Muscle layer of duodenum (tissue), 2 donors: ENCODE results near the gene SNX13.
"Not testable (repeated sequence)": the region's sequence is repeated elsewhere in the genome, so short reads cannot be mapped to it uniquely, and the experiment has no call there.

Experiments
- H3K27ac ChIP-seq: one replicate; pipeline ENCODE4 v1.7.0; 2013; ENCODE audit warnings: mild to moderate bottlenecking, low read length
- H3K27me3 ChIP-seq: one replicate; pipeline ENCODE4 v1.7.0; 2013; ENCODE audit warnings: low read depth, mild to moderate bottlenecking, control low read depth, low read length
- H3K36me3 ChIP-seq, 2 donors: one replicate each; pipeline ENCODE4 v1.7.0; 2013; ENCODE audit warnings: low read length in 2 of 2, control low read depth in 1 of 2, mild to moderate bottlenecking in 1 of 2; ENCODE audit not compliant: insufficient read depth in 2 of 2, control insufficient read depth in 1 of 2
- H3K4me1 ChIP-seq, 2 donors: one replicate each; pipeline ENCODE4 v1.7.0; 2013; ENCODE audit warnings: low read length in 2 of 2, mild to moderate bottlenecking in 2 of 2, control low read depth in 1 of 2, moderate library complexity in 1 of 2; ENCODE audit not compliant: insufficient read depth in 2 of 2, control insufficient read depth in 1 of 2
- H3K4me3 ChIP-seq, 2 donors: one replicate each; pipeline ENCODE4 v1.7.0; 2013; ENCODE audit warnings: low read length in 2 of 2, low read depth in 1 of 2, mild to moderate bottlenecking in 1 of 2
- H3K9me3 ChIP-seq, 2 donors: one replicate each; pipeline ENCODE4 v1.7.0; 2013; ENCODE audit warnings: low read length in 2 of 2, control low read depth in 1 of 2, mild to moderate bottlenecking in 1 of 2; ENCODE audit not compliant: control insufficient read depth in 1 of 2
- donor health status: healthy.

The SNX13 gene

GRCh38 chr7:17814058-17814457, 126.2 kb downstream of the SNX13 start:
- peaks cover 13 to 30% of the 10 kb centered on the region in 2 donors for H3K36me3 ChIP-seq

GRCh38 chr7:17809215-17809614, 131.1 kb downstream of the SNX13 start:
- H3K4me1 ChIP-seq, H3K27me3 ChIP-seq, H3K27ac ChIP-seq, H3K4me3 ChIP-seq, H3K9me3 ChIP-seq: not testable (repeated sequence)
- H3K36me3 ChIP-seq = peaks cover 5 to 19% of the 10 kb centered on the region in 2 donors

More at GRCh38 chr7:17814058-17814457, 126.2 kb downstream of the SNX13 start:
- peaks cover 0 to 6% of the 10 kb centered on the region in 2 donors for H3K9me3 ChIP-seq
- H3K4me3 ChIP-seq = no peak overlapping the region
- no peaks in the 10 kb centered on the region for H3K27me3 ChIP-seq
- no peak overlapping the region for H3K27ac ChIP-seq
- H3K4me1 ChIP-seq = no peaks in the 10 kb centered on the region

GRCh38 chr7:17807242-17807641, 133.1 kb downstream of the SNX13 start:
- Histone ChIP-seq H3K9me3 (peaks cover 0 to under 1% of the 10 kb centered on the region in 2 donors), H3K27me3 (no peaks in the 10 kb centered on the region), H3K4me1 (no peaks in the 10 kb centered on the region), H3K27ac (no peak overlapping the region), H3K4me3 (no peak overlapping the region), H3K36me3 (peaks cover 4 to 12% of the 10 kb centered on the region in 2 donors)

GRCh38 chr7:17806631-17807030, 133.7 kb downstream of the SNX13 start:
- H3K27me3 ChIP-seq = no peaks in the 10 kb centered on the region
- H3K36me3 ChIP-seq = peaks cover 7 to 8% of the 10 kb centered on the region in 2 donors
- no peak overlapping the region for H3K4me3 ChIP-seq

GRCh38 chr7:17802056-17802455, 138.2 kb downstream of the SNX13 start:
- no peak overlapping the region for H3K27ac ChIP-seq
- H3K9me3 ChIP-seq = no peaks in the 10 kb centered on the region
- no peak overlapping the region for H3K4me3 ChIP-seq
- H3K27me3 ChIP-seq = no peaks in the 10 kb centered on the region
- peaks cover 25 to 39% of the 10 kb centered on the region in 2 donors for H3K36me3 ChIP-seq
- no peaks in the 10 kb centered on the region for H3K4me1 ChIP-seq

More at GRCh38 chr7:17806631-17807030, 133.7 kb downstream of the SNX13 start:
- Histone ChIP-seq H3K9me3 (no peaks in the 10 kb centered on the region), H3K27ac (no peak overlapping the region), H3K4me1 (no peaks in the 10 kb centered on the region)

- no peak overlapping the region for H3K4me3 ChIP-seq
- H3K9me3 ChIP-seq = no peaks in the 10 kb centered on the region
- no peaks in the 10 kb centered on the region for H3K27me3 ChIP-seq
- H3K36me3 ChIP-seq = peaks cover 19 to 22% of the 10 kb centered on the region in 2 donors
- H3K27ac ChIP-seq = no peak overlapping the region
- no peaks in the 10 kb centered on the region for H3K4me1 ChIP-seq
Observed at GRCh38 chr7:17792075-17792936, 148.0 kb downstream of the SNX13 start.

GRCh38 chr7:17787257-17787656, 153.0 kb downstream of the SNX13 start:
- Histone ChIP-seq H3K27ac (no peak overlapping the region), H3K4me3 (no peak overlapping the region), H3K27me3 (no peaks in the 10 kb centered on the region), H3K4me1 (no peaks in the 10 kb centered on the region), H3K36me3 (no peaks in the 10 kb centered on the region), H3K9me3 (no peaks in the 10 kb centered on the region)

- Histone ChIP-seq H3K27ac (no peak overlapping the region), H3K4me3 (no peak overlapping the region), H3K9me3 (no peaks in the 10 kb centered on the region), H3K36me3 (no peaks in the 10 kb centered on the region), H3K27me3 (no peaks in the 10 kb centered on the region), H3K4me1 (no peaks in the 10 kb centered on the region)
Observed at GRCh38 chr7:17786314-17786852, 153.9 kb downstream of the SNX13 start.

- Histone ChIP-seq H3K27ac (no peak overlapping the region), H3K4me3 (no peak overlapping the region), H3K36me3 (no peaks in the 10 kb centered on the region), H3K4me1 (no peaks in the 10 kb centered on the region), H3K9me3 (no peaks in the 10 kb centered on the region), H3K27me3 (no peaks in the 10 kb centered on the region)
Observed at GRCh38 chr7:17782216-17782549, 158.1 kb downstream of the SNX13 start.

GRCh38 chr7:17781491-17782215, 158.6 kb downstream of the SNX13 start:
- Histone ChIP-seq H3K36me3 (no peaks in the 10 kb centered on the region), H3K27me3 (no peaks in the 10 kb centered on the region), H3K4me3 (no peak overlapping the region), H3K4me1 (no peaks in the 10 kb centered on the region), H3K9me3 (no peaks in the 10 kb centered on the region), H3K27ac (no peak overlapping the region)

GRCh38 chr7:17779381-17779780, 160.9 kb downstream of the SNX13 start:
- Histone ChIP-seq H3K9me3 (no peaks in the 10 kb centered on the region), H3K27me3 (no peaks in the 10 kb centered on the region), H3K4me1 (no peaks in the 10 kb centered on the region), H3K27ac (no peak overlapping the region), H3K36me3 (no peaks in the 10 kb centered on the region), H3K4me3 (no peak overlapping the region)
